GM12875 (cell line): Measurements from ENCODE around the gene SPSB3.

Experiments
- H3K4me3 ChIP-seq: one replicate; pipeline ENCODE4 v1.5.1; 2011; ENCODE audit warnings: low read depth, low read length, control low read depth
- TF ChIP-seq, protein P1 (sequence below): IDR thresholded peaks from 2 replicates; pipeline ENCODE4 v1.5.1; 2011; ENCODE audit warnings: low read depth, mild to moderate bottlenecking, control low read depth, inconsistent platforms, low read length, moderate library complexity, borderline replicate concordance; ENCODE audit not compliant: insufficient read depth

Gene SPSB3

DNA sequence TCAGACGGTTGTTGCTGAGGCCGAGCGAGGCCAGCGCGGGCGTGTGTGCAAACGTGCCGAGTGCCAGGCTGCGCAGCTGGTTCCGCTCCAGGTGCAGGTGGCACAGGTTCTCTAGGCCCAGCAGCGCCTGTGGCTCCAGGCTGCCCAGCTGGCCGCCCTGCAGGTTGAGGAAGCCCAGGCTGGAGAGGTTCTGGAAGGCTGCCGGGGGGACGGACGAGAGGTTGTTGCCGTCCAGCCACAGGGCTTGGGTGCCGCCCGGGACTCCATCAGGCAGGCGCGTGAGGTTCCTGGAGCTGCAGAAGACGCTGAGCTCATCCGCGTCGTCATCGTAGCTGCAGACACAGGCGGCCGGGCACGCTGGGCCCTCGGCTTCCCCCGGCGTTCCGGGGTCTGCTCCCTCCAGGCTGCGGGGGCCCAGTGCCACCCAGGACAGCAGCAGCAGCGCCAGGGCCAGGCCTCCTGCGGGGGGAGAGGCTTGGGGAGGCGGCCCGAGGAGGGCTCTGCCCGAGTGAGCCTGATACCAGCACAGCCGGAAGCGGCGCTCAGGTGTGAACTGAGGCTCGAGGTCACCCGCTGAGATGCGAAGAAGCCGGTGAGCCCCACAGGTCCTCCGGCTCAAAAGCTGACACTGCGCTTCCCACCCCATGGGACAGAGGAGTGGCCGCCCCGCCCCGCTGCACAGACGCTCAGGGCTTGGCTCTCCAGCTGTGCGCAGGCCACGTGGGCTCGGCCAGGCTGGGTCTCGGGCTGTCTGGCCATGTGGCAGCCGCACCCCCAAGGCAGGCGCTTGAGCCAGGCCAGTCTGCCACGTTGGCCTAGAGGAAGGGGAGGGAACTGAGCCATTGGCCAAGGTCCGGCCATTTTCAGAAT is 9.8 kb upstream of the SPSB3 start:
- no peak overlapping the region for H3K4me3 ChIP-seq
- TF ChIP-seq, protein P1, sequence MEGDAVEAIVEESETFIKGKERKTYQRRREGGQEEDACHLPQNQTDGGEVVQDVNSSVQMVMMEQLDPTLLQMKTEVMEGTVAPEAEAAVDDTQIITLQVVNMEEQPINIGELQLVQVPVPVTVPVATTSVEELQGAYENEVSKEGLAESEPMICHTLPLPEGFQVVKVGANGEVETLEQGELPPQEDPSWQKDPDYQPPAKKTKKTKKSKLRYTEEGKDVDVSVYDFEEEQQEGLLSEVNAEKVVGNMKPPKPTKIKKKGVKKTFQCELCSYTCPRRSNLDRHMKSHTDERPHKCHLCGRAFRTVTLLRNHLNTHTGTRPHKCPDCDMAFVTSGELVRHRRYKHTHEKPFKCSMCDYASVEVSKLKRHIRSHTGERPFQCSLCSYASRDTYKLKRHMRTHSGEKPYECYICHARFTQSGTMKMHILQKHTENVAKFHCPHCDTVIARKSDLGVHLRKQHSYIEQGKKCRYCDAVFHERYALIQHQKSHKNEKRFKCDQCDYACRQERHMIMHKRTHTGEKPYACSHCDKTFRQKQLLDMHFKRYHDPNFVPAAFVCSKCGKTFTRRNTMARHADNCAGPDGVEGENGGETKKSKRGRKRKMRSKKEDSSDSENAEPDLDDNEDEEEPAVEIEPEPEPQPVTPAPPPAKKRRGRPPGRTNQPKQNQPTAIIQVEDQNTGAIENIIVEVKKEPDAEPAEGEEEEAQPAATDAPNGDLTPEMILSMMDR, result no peak

DNA sequence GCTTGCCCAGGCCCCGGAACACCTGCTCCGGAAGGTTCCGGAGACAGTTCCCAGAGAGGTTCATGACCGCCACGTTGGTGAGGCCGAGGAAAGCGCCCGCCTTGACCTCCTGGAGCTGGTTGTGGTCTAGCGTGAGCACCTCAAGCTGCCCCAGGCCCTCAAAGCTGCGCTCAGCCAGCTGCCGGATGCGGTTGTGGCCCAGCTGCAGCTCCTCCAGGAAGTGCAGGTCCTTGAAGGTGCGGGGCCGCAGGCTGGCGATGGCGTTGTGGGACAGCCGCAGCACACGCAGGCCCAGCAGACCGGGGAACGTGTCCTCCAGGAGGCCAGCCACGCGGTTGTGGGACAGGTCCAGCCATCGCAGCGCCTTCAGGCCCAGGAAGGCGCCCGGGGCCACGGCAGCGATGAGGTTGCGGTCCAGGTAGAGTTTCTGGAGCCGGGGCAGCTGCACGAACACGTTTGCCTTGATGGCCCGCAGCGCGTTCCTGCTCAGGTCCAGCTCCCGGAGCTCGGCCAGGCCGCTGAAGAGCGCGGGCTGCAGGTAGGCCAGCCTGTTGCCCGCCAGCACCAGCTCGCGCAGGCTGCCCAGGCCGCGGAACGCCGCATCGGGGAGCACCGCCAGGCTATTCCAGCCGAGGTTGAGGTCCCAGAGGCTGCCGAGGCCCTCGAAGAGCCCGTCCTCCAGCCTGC is 9.0 kb upstream of the SPSB3 start:
- H3K4me3 ChIP-seq, result no peak overlapping the region
- TF ChIP-seq, protein P1, result no peak

DNA sequence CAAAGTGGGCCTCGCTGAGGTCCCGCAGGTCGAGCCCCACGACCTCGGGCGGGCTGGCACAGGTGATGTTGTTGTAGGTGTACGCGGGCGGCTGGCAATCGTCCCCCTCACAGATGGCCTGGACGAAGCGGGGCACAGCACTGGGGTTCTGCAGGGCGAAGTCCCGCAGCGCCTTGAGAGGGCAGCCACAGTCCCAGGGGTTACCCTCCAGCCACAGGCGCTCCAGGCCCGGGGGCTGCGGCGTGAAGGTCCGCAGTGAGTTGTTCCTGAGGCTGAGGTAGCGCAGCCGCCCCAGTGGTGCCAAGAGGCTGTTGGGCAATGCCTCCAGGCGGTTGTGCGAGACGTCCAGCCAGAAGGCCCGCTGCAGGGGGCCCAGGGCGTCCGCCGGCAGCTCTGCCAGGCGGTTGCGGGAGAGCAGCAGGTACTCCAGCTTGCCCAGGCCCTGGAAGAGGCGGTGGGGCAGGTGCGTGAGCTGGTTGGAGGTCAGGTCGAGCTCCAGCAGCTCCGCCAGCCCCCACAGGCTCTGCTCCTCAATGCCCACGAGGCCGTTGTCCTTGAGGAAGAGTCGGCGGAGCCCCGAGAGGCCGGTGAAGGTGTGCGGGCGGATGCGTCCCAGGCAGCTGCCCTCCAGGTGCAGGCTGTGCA is 8.4 kb upstream of the SPSB3 start:
- no peak overlapping the region for H3K4me3 ChIP-seq
- TF ChIP-seq, protein P1, result no peak

DNA sequence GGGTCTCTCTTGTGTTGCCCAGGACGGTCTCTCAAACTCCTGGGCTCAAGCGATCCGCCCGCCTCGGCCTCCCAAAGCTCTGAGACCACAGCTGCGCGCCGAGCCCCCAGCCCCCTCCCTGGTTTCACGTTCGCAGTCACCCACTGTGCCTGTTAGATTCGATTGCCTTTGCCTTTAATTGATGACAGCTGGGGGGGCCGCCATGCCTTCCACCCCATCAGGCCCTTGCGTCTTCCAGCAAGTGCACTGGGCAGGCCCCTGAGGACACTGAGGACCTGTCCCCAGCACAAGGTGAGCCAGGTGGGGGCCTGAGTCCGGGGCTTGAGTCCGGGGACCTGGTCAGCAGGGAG is 7.9 kb upstream of the SPSB3 start:
- TF ChIP-seq, protein P1, result no peak
- H3K4me3 ChIP-seq, result no peak overlapping the region

DNA sequence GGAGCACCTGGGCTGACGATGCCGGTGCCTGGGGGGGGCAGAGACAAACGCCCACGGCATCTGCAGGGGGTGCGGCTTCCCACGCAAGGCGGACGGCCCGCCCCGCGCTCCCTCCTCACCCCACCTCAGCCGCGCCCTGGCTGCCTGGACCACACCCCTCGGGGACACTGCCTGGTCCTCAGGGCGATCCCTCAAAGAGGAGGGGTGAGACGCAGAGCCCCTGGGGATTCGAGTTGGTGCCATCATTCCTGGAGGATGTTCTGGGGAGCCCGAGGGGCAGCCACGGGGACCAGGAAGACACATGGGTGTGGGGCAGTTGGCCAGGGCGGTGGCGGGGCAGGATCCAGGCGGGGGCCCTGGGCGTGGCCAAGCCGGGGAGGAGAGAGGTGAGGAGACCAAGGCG is 7.3 kb upstream of the SPSB3 start:
- no peak overlapping the region for H3K4me3 ChIP-seq
- TF ChIP-seq, protein P1, result no peak

DNA sequence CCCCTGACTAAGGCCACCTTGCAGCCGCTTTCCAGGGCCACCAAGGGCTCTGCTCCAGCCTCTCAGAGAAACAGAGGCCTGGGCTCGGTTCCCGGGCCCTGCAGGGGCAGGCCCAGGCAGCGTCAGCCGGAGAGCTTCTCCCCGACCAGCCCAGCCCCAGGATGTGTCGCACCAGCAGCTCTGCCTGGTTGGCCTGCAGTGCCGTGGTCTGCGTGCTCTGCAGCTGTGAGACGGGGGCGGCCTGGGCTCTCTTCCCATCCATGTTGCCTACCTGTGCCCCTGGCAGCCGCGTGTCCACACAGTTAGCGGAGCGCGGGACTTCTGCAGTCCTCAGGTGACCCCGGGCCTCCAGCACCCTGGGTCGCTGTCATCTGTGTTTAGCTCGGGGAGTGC is 6.3 kb upstream of the SPSB3 start:
- H3K4me3 ChIP-seq, result no peak overlapping the region
- TF ChIP-seq, protein P1, result no peak
